Nucleus accumbens (tissue), 56 donors: ENCODE data around the gene AP3M1.
A peak's percentile ranks its signal among the peaks of the same experiment; 100 is the strongest.

Source experiments
- DNase-seq, 56 donors: peaks; one replicate each; lab custom pipeline; 2025; lab: John Stamatoyannopoulos, UW

The AP3M1 gene

GRCh38 chr10:74120911-74121310 is 29.7 kb downstream of the AP3M1 start:
- DNase-seq = no peak

- no peak for DNase-seq
Measured at GRCh38 chr10:74118804-74119203, 31.8 kb downstream of the AP3M1 start.

GRCh38 chr10:74117738-74118137 is 32.9 kb downstream of the AP3M1 start:
- no peak for DNase-seq

GRCh38 chr10:74114041-74114448 is 36.6 kb downstream of the AP3M1 start:
- DNase-seq = peak in 27 of 56 donors; percentile 4 to 59 (median 18)

- peak in 1 of 56 donors; percentile 18 for DNase-seq
Measured at GRCh38 chr10:74113546-74113945, 37.1 kb downstream of the AP3M1 start.

GRCh38 chr10:74111799-74112198 is 38.8 kb downstream of the AP3M1 start:
- no peak for DNase-seq

GRCh38 chr10:74110120-74110519 is 40.5 kb downstream of the AP3M1 start:
- DNase-seq = no peak

- DNase-seq = no peak
Measured at GRCh38 chr10:74109452-74109851, 41.2 kb downstream of the AP3M1 start.

- no peak for DNase-seq
Measured at GRCh38 chr10:74107391-74107790, 43.2 kb downstream of the AP3M1 start.

GRCh38 chr10:74104996-74105395 is 45.6 kb downstream of the AP3M1 start:
- DNase-seq = peak in 1 of 56 donors; percentile 5

GRCh38 chr10:74104480-74104879 is 46.1 kb downstream of the AP3M1 start:
- no peak for DNase-seq

- peak in 7 of 56 donors; percentile 6 to 23 (median 12) for DNase-seq
Measured at GRCh38 chr10:74103560-74104258, 46.9 kb downstream of the AP3M1 start.

- no peak for DNase-seq
Measured at GRCh38 chr10:74099836-74100235, 50.8 kb downstream of the AP3M1 start.

- no peak for DNase-seq
Measured at GRCh38 chr10:74099420-74099819, 51.2 kb downstream of the AP3M1 start.

- no peak for DNase-seq
Measured at GRCh38 chr10:74097776-74098175, 52.9 kb downstream of the AP3M1 start.

GRCh38 chr10:74096777-74097176 is 53.9 kb downstream of the AP3M1 start:
- no peak for DNase-seq

GRCh38 chr10:74094231-74094630 is 56.4 kb downstream of the AP3M1 start:
- no peak for DNase-seq

- DNase-seq = no peak
Measured at GRCh38 chr10:74093530-74094164, 57.0 kb downstream of the AP3M1 start.

- DNase-seq = no peak
Measured at GRCh38 chr10:74092372-74092771, 58.3 kb downstream of the AP3M1 start.

GRCh38 chr10:74088722-74089121 is 61.9 kb downstream of the AP3M1 start:
- no peak for DNase-seq

- no peak for DNase-seq
Measured at GRCh38 chr10:74086317-74086716, 64.3 kb downstream of the AP3M1 start.

- DNase-seq = no peak
Measured at GRCh38 chr10:74084955-74085354, 65.7 kb downstream of the AP3M1 start.
